Right lobe of liver (tissue), 6 donors: ENCODE results near the gene EPB41L4B. TPM values are rescaled to one million over a fixed set of nuclear protein-coding genes. Genes with fewer than 3 reads are reported as not detected.

Experiments used
- ATAC-seq, 4 donors: fragments of 200-7000 bp; cut with Tn5 transposase; one replicate each; pipeline ENCODE4 v1.9.1; 2020; ENCODE audit warnings: mild to moderate bottlenecking in 4 of 4, moderate library complexity in 4 of 4
- DNase-seq, 3 donors: peaks; one replicate each; pipeline ENCODE4 v3.0.0-alpha.2; 2020
- H3K27ac ChIP-seq, 3 donors: fragments of 200-600 bp; one replicate each; pipeline ENCODE4 v1.8.0; 2022
- H3K27me3 ChIP-seq, 2 donors: fragments of 200-600 bp; one replicate each; pipeline ENCODE4 v1.8.0; 2022
- H3K36me3 ChIP-seq, 4 donors: fragments of 200-600 bp; sonication (generic) in 1 of 4; one replicate each; pipeline versions ENCODE4 v1.5.1 to v1.8.0; 2017 to 2022; ENCODE audit warnings: control low read depth in 1 of 4
- H3K4me1 ChIP-seq, 4 donors: fragments of 200-600 bp; sonication (generic) in 1 of 4; one replicate each; pipeline versions ENCODE4 v1.5.1 to v1.8.0; 2017 to 2022; ENCODE audit warnings: control low read depth in 1 of 4
- H3K4me3 ChIP-seq, 3 donors: fragments of 200-600 bp; one replicate each; pipeline ENCODE4 v1.8.0; 2022
- H3K9me3 ChIP-seq, 4 donors: fragments of 200-600 bp; sonication (generic) in 1 of 4; one replicate each; pipeline versions ENCODE4 v1.5.1 to v1.8.0; 2017 to 2022; ENCODE audit warnings: control low read depth in 1 of 4
- POLR2A ChIP-seq: fragments of 450-650 bp; IDR thresholded peaks from one replicate; pipeline ENCODE4 v1.6.1; 2017; ENCODE audit warnings: antibody characterized with exemption, mild to moderate bottlenecking
- WGBS: methylation state at CpG from one replicate; pipeline ENCODE4 v1.1.6; 2018; ENCODE audit warnings: low coverage, low lambda C conversion rate; ENCODE audit not compliant: insufficient coverage; ENCODE audit errors: missing lambda C conversion rate; 5-methylcytosine and 5-hydroxymethylcytosine counted together
- intact Hi-C, 2 donors: fragments of 100-400 bp; cut with DNase I; formaldehyde crosslinking; loops; one replicate each; pipeline versions ENCODE4 v1.11.2 to v1.14.1; 2022
- total RNA-seq, 6 experiments: library from RNA; depleted of rRNA in 2 of 6; stranded (reverse); fragments of >200 nt in 2 of 6; fragmentation: NEBNext Ultra II Directional in 3 of 6; extraction: Animal tissue kit (Norgen Biotek cat#: 25700) in 3 of 6; gene quantifications; one replicate each; pipeline versions ENCODE4 v1.1.0 to v1.2.4, GENCODE V29; 2016 to 2023
- TF ChIP-seq, protein P1 (sequence below), 4 donors: fragments of 200-600 bp in 3 of 4; fragments of 450-650 bp in 1 of 4; IDR thresholded peaks; one replicate each; pipeline versions ENCODE4 v1.5.1 to v1.8.0; 2016 to 2022; ENCODE audit warnings: antibody characterized with exemption in 4 of 4, mild to moderate bottlenecking in 2 of 4
- donor health status: DM: no; HTN: yes; CAD: no.
- donor health status: DM: no; HTN: no; CAD: no.
- donor health status: DM: no; HTN: no; CAD: no.
- donor health status: DM: no; HTN: yes; CAD: no.
- donor health status: DM: no; HTN: yes; CAD: no.

Gene EPB41L4B
- total RNA-seq, 6 experiments from 2014 or later, result 29.0 to 89.0 (median 32.4) TPM

DNA sequence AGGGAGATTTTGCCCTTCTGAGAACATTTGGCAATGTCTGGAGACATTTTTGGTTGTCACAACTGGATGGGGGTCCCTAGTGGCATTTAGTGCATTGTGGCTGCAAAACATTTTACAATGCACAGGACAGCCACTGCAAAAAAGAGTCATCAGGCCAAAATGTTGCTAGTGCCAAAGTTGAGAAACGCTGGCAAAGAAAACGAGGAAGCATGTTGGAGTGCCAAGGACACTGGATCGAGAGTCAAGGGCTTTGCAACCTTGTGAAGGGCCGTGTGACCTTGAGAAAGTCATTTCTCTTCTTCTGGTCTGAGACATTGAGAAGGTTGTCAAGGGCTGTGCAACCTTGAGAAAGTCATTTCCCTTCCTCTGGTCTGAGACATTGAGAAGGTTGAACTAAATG, 108.1 kb downstream of the EPB41L4B start:
- Histone ChIP-seq H3K27me3 (no peaks in the 10 kb centered on the region), H3K36me3 (no peaks in the 10 kb centered on the region), H3K4me3 (no peak overlapping the region), H3K9me3 (no peaks in the 10 kb centered on the region), H3K4me1 (peaks cover 0 to 17% (median 7%) of the 10 kb centered on the region in 4 donors), H3K27ac (peak overlapping the region in 2 of 3 donors; percentile 19 to 24)
- ATAC-seq (peak; percentile 56 to 82 (median 70)), DNase-seq (peak in 1 of 3 donors; percentile 54)
- 23% methylated on average over 4 of the region's 4 CpGs for WGBS
- intact Hi-C loops, result no loop called here
- TF ChIP-seq, protein P1, sequence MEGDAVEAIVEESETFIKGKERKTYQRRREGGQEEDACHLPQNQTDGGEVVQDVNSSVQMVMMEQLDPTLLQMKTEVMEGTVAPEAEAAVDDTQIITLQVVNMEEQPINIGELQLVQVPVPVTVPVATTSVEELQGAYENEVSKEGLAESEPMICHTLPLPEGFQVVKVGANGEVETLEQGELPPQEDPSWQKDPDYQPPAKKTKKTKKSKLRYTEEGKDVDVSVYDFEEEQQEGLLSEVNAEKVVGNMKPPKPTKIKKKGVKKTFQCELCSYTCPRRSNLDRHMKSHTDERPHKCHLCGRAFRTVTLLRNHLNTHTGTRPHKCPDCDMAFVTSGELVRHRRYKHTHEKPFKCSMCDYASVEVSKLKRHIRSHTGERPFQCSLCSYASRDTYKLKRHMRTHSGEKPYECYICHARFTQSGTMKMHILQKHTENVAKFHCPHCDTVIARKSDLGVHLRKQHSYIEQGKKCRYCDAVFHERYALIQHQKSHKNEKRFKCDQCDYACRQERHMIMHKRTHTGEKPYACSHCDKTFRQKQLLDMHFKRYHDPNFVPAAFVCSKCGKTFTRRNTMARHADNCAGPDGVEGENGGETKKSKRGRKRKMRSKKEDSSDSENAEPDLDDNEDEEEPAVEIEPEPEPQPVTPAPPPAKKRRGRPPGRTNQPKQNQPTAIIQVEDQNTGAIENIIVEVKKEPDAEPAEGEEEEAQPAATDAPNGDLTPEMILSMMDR (IDR thresholded peaks at IDR 0.05), result no peak
- TF ChIP-seq POLR2A, result no peak

GRCh38 chr9:109206670-109207069, 114.2 kb downstream of the EPB41L4B start:
- TF ChIP-seq POLR2A, result no peak
- TF ChIP-seq, protein P1 (IDR thresholded peaks at IDR 0.05), result no peak
- H3K4me3 ChIP-seq, result no peak overlapping the region
- H3K9me3 ChIP-seq, result no peaks in the 10 kb centered on the region
- no peak for ATAC-seq
- H3K4me1 ChIP-seq, result no peaks in the 10 kb centered on the region
- H3K36me3 ChIP-seq, result no peaks in the 10 kb centered on the region
- no peak overlapping the region for H3K27ac ChIP-seq
- WGBS, result 92% methylated on average over 2 of the region's 2 CpGs
- no peak for DNase-seq
- intact Hi-C loops, result no loop called here
- H3K27me3 ChIP-seq, result no peaks in the 10 kb centered on the region

DNA sequence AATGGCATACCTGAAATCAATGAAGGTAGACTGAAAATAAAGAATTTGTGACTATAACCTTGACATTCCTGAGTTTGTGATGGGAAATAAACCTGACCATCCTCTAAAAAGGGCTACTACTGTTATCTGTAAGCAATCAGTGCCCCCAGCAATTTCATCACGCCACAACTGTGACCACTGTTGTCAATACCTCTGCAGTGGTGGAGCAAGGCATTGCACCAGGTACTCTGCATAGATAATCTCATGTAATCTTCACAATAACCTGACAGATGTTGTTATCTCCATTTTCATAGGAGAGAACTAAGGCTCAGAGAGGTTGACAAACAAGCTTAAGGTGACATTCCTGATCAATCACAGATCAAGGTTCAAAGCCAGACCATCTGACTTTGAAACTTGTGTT, 115.3 kb downstream of the EPB41L4B start:
- Histone ChIP-seq H3K27ac (no peak overlapping the region), H3K9me3 (no peaks in the 10 kb centered on the region), H3K4me3 (no peak overlapping the region), H3K27me3 (no peaks in the 10 kb centered on the region), H3K36me3 (no peaks in the 10 kb centered on the region), H3K4me1 (no peaks in the 10 kb centered on the region)
- WGBS, result 55% methylated on average over 1 of the region's 1 CpG
- intact Hi-C loops, result no loop called here
- no peak for DNase-seq
- ATAC-seq, result no peak
- TF ChIP-seq, protein P1 (IDR thresholded peaks at IDR 0.05), result no peak
- TF ChIP-seq POLR2A, result no peak

DNA sequence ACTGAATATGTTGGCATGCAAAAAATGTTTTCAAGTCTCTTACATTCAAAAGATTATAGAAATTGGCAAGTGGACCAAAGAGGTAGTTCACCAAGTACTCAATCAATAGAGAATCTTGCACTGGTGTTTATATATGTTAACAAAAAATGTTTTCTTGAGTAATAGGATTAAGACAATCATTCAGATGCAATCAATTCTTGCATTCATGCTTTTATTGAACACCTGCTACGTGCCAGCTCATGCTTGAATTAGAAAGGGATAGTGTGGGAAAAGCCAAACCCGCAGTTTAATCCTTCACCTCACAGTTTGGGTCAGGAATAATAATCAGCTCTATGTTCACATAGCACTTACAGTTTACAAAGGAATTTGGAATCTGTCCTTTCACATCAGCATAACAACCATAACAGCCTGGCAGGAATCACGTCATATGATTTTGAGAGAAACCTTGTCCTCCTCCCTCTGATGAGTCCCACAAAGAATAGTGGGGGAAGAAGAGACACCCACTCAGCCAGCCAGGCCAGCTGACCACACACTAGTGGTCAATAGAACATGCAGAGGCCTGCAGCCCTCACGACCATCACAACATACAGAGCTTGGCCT, 117.0 kb downstream of the EPB41L4B start:
- no peaks in the 10 kb centered on the region for H3K9me3 ChIP-seq
- no peaks in the 10 kb centered on the region for H3K4me1 ChIP-seq
- ATAC-seq, result no peak
- WGBS, result 82% methylated on average over 4 of the region's 4 CpGs
- DNase-seq, result no peak
- no peak overlapping the region for H3K27ac ChIP-seq
- intact Hi-C loops, result no loop called here
- H3K36me3 ChIP-seq, result no peaks in the 10 kb centered on the region
- no peak overlapping the region for H3K4me3 ChIP-seq
- TF ChIP-seq, protein P1 (IDR thresholded peaks at IDR 0.05), result no peak
- TF ChIP-seq POLR2A, result no peak
- no peaks in the 10 kb centered on the region for H3K27me3 ChIP-seq
